ENCODE data around the gene TRAF2. TPM values are rescaled to one million over a fixed set of nuclear protein-coding genes. Genes with fewer than 3 reads are reported as not detected.
A peak's percentile ranks its signal among the peaks of the same experiment; 100 is the strongest.

The TRAF2 gene
- total and polyA plus RNA-seq, 9 of the 15 experiments (the other 6 are each of a cell fraction or from before 2014, with no cell fraction given) = 0.24 to 45.2 (median 18.0) TPM

DNA sequence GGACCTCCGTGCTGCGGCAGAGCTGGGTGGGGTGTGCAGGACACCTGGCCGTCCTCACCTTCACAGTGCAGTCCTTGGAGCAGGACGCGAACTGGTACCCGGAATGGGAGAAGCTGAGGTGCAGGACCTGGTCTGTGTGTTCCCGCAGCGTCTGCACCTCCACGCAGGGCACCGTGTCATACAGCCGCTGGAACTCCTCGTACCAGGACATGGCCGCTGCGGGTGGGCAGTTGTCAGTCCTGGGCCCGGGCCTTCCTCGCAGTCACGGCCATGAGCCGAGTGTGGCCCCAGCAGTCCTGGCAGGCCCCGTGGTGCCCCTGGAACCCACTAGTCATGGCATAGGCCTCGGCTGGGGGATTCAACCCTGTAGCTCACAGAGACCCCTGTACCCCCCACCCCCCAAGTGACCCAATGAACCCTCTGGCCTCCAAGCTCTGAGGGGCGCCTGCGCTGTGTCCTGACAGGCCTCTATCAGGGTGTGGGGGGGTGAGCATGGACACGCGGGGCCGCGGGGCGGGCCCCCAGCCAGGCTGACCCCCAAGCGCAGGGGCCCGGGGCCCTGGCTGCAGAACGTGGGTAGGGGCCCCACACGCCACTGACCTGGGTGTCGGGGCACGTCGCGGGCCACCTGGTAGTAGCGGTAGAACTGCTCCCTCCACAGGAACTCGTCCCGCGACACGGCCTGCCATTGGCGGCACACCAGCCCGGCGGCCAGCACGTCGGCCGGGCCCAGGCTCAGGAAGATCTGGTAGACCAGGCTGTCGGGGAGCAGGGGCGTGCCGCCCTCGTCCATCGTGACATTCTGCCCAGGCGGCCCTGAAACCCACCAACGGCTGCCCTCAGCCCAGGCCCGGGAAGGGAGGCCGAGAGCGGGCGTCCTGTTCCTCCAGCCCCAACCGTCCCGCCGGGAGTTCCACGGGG lies 57.2 kb downstream of the TRAF2 start (continued):
- TF ChIP-seq, protein P1, sequence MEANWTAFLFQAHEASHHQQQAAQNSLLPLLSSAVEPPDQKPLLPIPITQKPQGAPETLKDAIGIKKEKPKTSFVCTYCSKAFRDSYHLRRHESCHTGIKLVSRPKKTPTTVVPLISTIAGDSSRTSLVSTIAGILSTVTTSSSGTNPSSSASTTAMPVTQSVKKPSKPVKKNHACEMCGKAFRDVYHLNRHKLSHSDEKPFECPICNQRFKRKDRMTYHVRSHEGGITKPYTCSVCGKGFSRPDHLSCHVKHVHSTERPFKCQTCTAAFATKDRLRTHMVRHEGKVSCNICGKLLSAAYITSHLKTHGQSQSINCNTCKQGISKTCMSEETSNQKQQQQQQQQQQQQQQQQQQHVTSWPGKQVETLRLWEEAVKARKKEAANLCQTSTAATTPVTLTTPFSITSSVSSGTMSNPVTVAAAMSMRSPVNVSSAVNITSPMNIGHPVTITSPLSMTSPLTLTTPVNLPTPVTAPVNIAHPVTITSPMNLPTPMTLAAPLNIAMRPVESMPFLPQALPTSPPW (CRISPR knock-in tag; IDR thresholded peaks at IDR 0.05) = no peak
- TF ChIP-seq, protein P2, sequence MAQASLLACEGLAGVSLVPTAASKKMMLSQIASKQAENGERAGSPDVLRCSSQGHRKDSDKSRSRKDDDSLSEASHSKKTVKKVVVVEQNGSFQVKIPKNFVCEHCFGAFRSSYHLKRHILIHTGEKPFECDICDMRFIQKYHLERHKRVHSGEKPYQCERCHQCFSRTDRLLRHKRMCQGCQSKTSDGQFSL (CRISPR knock-in tag; IDR thresholded peaks at IDR 0.05) = peak; percentile 63; the same call in 1 of the 2 replicates
- TF ChIP-seq, protein P2 (tag; IDR thresholded peaks at IDR 0.05) = peak in 1 of 2 experiments; percentile 64; a peak in 1 of 4 replicates
- TF ChIP-seq GATAD2A (IDR thresholded peaks at IDR 0.05) = no peak
- TF ChIP-seq, protein P3, sequence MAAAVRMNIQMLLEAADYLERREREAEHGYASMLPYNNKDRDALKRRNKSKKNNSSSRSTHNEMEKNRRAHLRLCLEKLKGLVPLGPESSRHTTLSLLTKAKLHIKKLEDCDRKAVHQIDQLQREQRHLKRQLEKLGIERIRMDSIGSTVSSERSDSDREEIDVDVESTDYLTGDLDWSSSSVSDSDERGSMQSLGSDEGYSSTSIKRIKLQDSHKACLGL (CRISPR knock-in tag; IDR thresholded peaks at IDR 0.05; ENCODE audit: borderline replicate concordance, poor library complexity, severe bottlenecking) = no peak
- no peak for TF ChIP-seq XRCC4 (IDR thresholded peaks at IDR 0.05; ENCODE audit: extremely low read depth, insufficient read depth, insufficient read length)
- no peak for TF ChIP-seq MYNN (IDR thresholded peaks at IDR 0.05)
- no peak for TF ChIP-seq MYNN (CRISPR knock-in tag; IDR thresholded peaks at IDR 0.05)
- TF ChIP-seq, protein P4, sequence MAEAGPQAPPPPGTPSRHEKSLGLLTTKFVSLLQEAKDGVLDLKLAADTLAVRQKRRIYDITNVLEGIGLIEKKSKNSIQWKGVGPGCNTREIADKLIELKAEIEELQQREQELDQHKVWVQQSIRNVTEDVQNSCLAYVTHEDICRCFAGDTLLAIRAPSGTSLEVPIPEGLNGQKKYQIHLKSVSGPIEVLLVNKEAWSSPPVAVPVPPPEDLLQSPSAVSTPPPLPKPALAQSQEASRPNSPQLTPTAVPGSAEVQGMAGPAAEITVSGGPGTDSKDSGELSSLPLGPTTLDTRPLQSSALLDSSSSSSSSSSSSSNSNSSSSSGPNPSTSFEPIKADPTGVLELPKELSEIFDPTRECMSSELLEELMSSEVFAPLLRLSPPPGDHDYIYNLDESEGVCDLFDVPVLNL (CRISPR knock-in tag; IDR thresholded peaks at IDR 0.05; ENCODE audit: low read depth) = no peak
- no peak for TF ChIP-seq NFYB (IDR thresholded peaks at IDR 0.05; ENCODE audit: extremely low read depth, insufficient read length)
- TF ChIP-seq THRAP3 (IDR thresholded peaks at IDR 0.05; ENCODE audit: borderline replicate concordance) = no peak
- TF ChIP-seq ZNF584 (CRISPR knock-in tag; IDR thresholded peaks at IDR 0.05; ENCODE audit: low read depth) = no peak
- no peak for TF ChIP-seq NFIC (IDR thresholded peaks at IDR 0.05)
- TF ChIP-seq MTF1 (CRISPR knock-in tag; IDR thresholded peaks at IDR 0.05; ENCODE audit: borderline replicate concordance) = no peak
- no peak for TF ChIP-seq HDGF (IDR thresholded peaks at IDR 0.05)
- TF ChIP-seq TRIM24 (IDR thresholded peaks at IDR 0.05) = no peak
- TF ChIP-seq, protein P5, sequence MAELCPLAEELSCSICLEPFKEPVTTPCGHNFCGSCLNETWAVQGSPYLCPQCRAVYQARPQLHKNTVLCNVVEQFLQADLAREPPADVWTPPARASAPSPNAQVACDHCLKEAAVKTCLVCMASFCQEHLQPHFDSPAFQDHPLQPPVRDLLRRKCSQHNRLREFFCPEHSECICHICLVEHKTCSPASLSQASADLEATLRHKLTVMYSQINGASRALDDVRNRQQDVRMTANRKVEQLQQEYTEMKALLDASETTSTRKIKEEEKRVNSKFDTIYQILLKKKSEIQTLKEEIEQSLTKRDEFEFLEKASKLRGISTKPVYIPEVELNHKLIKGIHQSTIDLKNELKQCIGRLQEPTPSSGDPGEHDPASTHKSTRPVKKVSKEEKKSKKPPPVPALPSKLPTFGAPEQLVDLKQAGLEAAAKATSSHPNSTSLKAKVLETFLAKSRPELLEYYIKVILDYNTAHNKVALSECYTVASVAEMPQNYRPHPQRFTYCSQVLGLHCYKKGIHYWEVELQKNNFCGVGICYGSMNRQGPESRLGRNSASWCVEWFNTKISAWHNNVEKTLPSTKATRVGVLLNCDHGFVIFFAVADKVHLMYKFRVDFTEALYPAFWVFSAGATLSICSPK (IDR thresholded peaks at IDR 0.05; ENCODE audit: borderline replicate concordance) = no peak
- no peak for TF ChIP-seq RNF2 (IDR thresholded peaks at IDR 0.05)
- TF ChIP-seq, protein P6, sequence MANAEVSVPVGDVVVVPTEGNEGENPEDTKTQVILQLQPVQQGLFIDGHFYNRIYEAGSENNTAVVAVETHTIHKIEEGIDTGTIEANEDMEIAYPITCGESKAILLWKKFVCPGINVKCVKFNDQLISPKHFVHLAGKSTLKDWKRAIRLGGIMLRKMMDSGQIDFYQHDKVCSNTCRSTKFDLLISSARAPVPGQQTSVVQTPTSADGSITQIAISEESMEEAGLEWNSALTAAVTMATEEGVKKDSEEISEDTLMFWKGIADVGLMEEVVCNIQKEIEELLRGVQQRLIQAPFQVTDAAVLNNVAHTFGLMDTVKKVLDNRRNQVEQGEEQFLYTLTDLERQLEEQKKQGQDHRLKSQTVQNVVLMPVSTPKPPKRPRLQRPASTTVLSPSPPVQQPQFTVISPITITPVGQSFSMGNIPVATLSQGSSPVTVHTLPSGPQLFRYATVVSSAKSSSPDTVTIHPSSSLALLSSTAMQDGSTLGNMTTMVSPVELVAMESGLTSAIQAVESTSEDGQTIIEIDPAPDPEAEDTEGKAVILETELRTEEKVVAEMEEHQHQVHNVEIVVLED (CRISPR knock-in tag; IDR thresholded peaks at IDR 0.05) = no peak
- no peak for TF ChIP-seq ILK (tag; IDR thresholded peaks at IDR 0.05; ENCODE audit: borderline replicate concordance, low read depth)
- no peak for TF ChIP-seq EZH2 (IDR thresholded peaks at IDR 0.05; ENCODE audit: borderline replicate concordance, low read depth, low read length)
